ENCODE measurements around the gene JPT2.

JPT2 gene

GRCh38 chr16:1745900-1746692 is 68.0 kb downstream of the JPT2 start:
- no peak for TF ChIP-seq CTCF (IDR thresholded peaks at IDR 0.05; ENCODE audit: control insufficient read depth, extremely low read depth, insufficient read depth)
- H3K4me3 ChIP-seq (ENCODE audit: low read depth, low read length) = no peak overlapping the region
- no peak for DNase-seq (ENCODE audit: low read depth)

- no peak for TF ChIP-seq CTCF (IDR thresholded peaks at IDR 0.05; ENCODE audit: control insufficient read depth, extremely low read depth, insufficient read depth)
- no peak for DNase-seq (ENCODE audit: low read depth)
- no peak overlapping the region for H3K4me3 ChIP-seq (ENCODE audit: low read depth, low read length)
These were observed 68.7 kb downstream of the JPT2 start for GRCh38 chr16:1746693-1747195.

- TF ChIP-seq CTCF (IDR thresholded peaks at IDR 0.05; ENCODE audit: control insufficient read depth, extremely low read depth, insufficient read depth) = no peak
- DNase-seq (ENCODE audit: low read depth) = no peak
- no peak overlapping the region for H3K4me3 ChIP-seq (ENCODE audit: low read depth, low read length)
These were observed 69.9 kb downstream of the JPT2 start for GRCh38 chr16:1747934-1748333.

- no peak for DNase-seq (ENCODE audit: low read depth)
- TF ChIP-seq CTCF (IDR thresholded peaks at IDR 0.05; ENCODE audit: control insufficient read depth, extremely low read depth, insufficient read depth) = no peak
- H3K4me3 ChIP-seq (ENCODE audit: low read depth, low read length) = no peak overlapping the region
These were observed 71.4 kb downstream of the JPT2 start for GRCh38 chr16:1749152-1750117.
